Measurements from ENCODE around the gene ZBTB32.

DNA sequence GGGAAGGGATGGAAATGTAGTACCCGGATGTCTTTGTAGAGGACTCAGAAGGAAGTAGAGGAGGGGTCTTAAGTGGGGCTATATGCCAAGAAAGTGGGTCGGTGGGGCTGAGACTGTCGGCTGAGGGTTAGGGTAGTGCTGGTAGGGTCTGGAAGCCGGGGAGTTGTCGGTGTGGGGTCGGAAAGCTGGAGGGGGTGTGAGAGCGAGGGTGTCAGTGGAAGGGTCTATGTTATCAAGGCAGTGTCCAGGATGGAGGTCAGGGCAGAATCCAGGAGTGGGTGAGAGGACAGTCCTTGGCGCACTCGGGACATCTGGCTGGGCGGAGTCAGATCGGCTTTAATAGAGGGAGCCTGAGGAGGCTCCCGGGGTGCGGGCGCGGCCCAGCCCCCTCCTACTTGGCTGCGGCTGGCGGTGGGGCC is 50.8 kb downstream of the ZBTB32 start:
- TF ChIP-seq, protein P1, sequence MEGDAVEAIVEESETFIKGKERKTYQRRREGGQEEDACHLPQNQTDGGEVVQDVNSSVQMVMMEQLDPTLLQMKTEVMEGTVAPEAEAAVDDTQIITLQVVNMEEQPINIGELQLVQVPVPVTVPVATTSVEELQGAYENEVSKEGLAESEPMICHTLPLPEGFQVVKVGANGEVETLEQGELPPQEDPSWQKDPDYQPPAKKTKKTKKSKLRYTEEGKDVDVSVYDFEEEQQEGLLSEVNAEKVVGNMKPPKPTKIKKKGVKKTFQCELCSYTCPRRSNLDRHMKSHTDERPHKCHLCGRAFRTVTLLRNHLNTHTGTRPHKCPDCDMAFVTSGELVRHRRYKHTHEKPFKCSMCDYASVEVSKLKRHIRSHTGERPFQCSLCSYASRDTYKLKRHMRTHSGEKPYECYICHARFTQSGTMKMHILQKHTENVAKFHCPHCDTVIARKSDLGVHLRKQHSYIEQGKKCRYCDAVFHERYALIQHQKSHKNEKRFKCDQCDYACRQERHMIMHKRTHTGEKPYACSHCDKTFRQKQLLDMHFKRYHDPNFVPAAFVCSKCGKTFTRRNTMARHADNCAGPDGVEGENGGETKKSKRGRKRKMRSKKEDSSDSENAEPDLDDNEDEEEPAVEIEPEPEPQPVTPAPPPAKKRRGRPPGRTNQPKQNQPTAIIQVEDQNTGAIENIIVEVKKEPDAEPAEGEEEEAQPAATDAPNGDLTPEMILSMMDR (IDR thresholded peaks at IDR 0.05) = no peak
- TF ChIP-seq SIN3A (IDR thresholded peaks at IDR 0.05; ENCODE audit: borderline replicate concordance, insufficient read depth, low read depth, low read length) (no peak), POLR2AphosphoS5 (IDR thresholded peaks at IDR 0.05; ENCODE audit: low read depth, low read length) (no peak), TCF7L2 (IDR thresholded peaks at IDR 0.05; ENCODE audit: low read depth, low read length) (no peak)
- TF ChIP-seq, protein P2, sequence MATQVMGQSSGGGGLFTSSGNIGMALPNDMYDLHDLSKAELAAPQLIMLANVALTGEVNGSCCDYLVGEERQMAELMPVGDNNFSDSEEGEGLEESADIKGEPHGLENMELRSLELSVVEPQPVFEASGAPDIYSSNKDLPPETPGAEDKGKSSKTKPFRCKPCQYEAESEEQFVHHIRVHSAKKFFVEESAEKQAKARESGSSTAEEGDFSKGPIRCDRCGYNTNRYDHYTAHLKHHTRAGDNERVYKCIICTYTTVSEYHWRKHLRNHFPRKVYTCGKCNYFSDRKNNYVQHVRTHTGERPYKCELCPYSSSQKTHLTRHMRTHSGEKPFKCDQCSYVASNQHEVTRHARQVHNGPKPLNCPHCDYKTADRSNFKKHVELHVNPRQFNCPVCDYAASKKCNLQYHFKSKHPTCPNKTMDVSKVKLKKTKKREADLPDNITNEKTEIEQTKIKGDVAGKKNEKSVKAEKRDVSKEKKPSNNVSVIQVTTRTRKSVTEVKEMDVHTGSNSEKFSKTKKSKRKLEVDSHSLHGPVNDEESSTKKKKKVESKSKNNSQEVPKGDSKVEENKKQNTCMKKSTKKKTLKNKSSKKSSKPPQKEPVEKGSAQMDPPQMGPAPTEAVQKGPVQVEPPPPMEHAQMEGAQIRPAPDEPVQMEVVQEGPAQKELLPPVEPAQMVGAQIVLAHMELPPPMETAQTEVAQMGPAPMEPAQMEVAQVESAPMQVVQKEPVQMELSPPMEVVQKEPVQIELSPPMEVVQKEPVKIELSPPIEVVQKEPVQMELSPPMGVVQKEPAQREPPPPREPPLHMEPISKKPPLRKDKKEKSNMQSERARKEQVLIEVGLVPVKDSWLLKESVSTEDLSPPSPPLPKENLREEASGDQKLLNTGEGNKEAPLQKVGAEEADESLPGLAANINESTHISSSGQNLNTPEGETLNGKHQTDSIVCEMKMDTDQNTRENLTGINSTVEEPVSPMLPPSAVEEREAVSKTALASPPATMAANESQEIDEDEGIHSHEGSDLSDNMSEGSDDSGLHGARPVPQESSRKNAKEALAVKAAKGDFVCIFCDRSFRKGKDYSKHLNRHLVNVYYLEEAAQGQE (IDR thresholded peaks at IDR 0.05; ENCODE audit: insufficient read depth in 1 of 2, low read depth in 2 of 2, low read length in 1 of 2) = no peak
